HL-60 (cell line): ENCODE measurements around the gene FBXL17.

Experiments used
- DNase-seq, 2 experiments: peaks; one replicate each; pipeline ENCODE4 v3.0.0-alpha.2; 2010 to 2020; ENCODE audit warnings: low read depth in 1 of 2, low spot score in 1 of 2
- H3K27ac ChIP-seq: fragments of 250-450 bp; sonication (Bioruptor Pico); replicated peaks from 2 replicates; pipeline ENCODE4 v1.5.1; 2020; ENCODE audit warnings: mild to moderate bottlenecking, moderate library complexity
- H3K27me3 ChIP-seq: fragments of 250-450 bp; sonication (Bioruptor Pico); 2 replicates; pipeline ENCODE4 v1.5.1; 2021; ENCODE audit warnings: mild to moderate bottlenecking, moderate library complexity; ENCODE audit not compliant: insufficient read depth, poor library complexity, severe bottlenecking
- H3K4me3 ChIP-seq: replicated peaks from 2 replicates; pipeline ENCODE4 v1.5.1; 2011; ENCODE audit warnings: mild to moderate bottlenecking, control low read depth, low read length; ENCODE audit not compliant: insufficient read depth
- CTCF ChIP-seq: IDR thresholded peaks from one replicate; pipeline ENCODE4 v1.5.1; 2011; ENCODE audit warnings: low read length, control low read depth, inconsistent platforms; ENCODE audit not compliant: insufficient read depth
- GABPA ChIP-seq: IDR thresholded peaks from 2 replicates; pipeline ENCODE4 v1.6.1; 2012; ENCODE audit warnings: low read depth
- POLR2AphosphoS5 ChIP-seq: IDR thresholded peaks from 2 replicates; pipeline ENCODE4 v1.6.1; 2012; ENCODE audit warnings: low read depth
- REST ChIP-seq: IDR thresholded peaks from 2 replicates; pipeline ENCODE4 v1.6.1; 2012; ENCODE audit warnings: low read depth; ENCODE audit not compliant: insufficient replicate concordance
- SPI1 ChIP-seq: IDR thresholded peaks from 2 replicates; pipeline ENCODE4 v1.6.1; 2012; ENCODE audit warnings: low read depth, mild to moderate bottlenecking, borderline replicate concordance

FBXL17 gene

GRCh38 chr5:108083232-108083631 lies 298.7 kb downstream of the FBXL17 start:
- no peak overlapping the region for H3K4me3 ChIP-seq
- H3K27me3 ChIP-seq = no peaks in the 10 kb centered on the region
- no peak overlapping the region for H3K27ac ChIP-seq
- TF ChIP-seq GABPA (no peak), SPI1 (no peak), REST (no peak), POLR2AphosphoS5 (no peak), CTCF (no peak)
- no peak for DNase-seq

- Histone ChIP-seq H3K4me3 (no peak overlapping the region), H3K27ac (no peak overlapping the region), H3K27me3 (no peaks in the 10 kb centered on the region)
- no peak for DNase-seq
- no peak for TF ChIP-seq POLR2AphosphoS5
Measured at GRCh38 chr5:108081707-108082106, 300.2 kb downstream of the FBXL17 start.

GRCh38 chr5:108079753-108080152 lies 302.1 kb downstream of the FBXL17 start:
- no peak overlapping the region for H3K4me3 ChIP-seq
- no peaks in the 10 kb centered on the region for H3K27me3 ChIP-seq
- TF ChIP-seq REST (no peak), GABPA (no peak), SPI1 (no peak), CTCF (no peak), POLR2AphosphoS5 (no peak)
- no peak for DNase-seq
- H3K27ac ChIP-seq = no peak overlapping the region

GRCh38 chr5:108078882-108079281 lies 303.0 kb downstream of the FBXL17 start:
- TF ChIP-seq SPI1 (no peak), GABPA (no peak), REST (no peak), CTCF (no peak), POLR2AphosphoS5 (no peak)
- no peak overlapping the region for H3K4me3 ChIP-seq
- DNase-seq = no peak

More at GRCh38 chr5:108078882-108079281, 303.0 kb downstream of the FBXL17 start:
- no peak overlapping the region for H3K27ac ChIP-seq
- no peaks in the 10 kb centered on the region for H3K27me3 ChIP-seq
